ENCODE data around the gene ESPL1.

Gene ESPL1

GRCh38 chr12:53220694-53221202 is 47.4 kb upstream of the ESPL1 start:
- TF ChIP-seq TAF1 (IDR thresholded peaks at IDR 0.05; ENCODE audit: borderline replicate concordance, insufficient read depth, low read length): peak; percentile 14; the same call in 1 of the 2 replicates
- TF ChIP-seq, protein P1, sequence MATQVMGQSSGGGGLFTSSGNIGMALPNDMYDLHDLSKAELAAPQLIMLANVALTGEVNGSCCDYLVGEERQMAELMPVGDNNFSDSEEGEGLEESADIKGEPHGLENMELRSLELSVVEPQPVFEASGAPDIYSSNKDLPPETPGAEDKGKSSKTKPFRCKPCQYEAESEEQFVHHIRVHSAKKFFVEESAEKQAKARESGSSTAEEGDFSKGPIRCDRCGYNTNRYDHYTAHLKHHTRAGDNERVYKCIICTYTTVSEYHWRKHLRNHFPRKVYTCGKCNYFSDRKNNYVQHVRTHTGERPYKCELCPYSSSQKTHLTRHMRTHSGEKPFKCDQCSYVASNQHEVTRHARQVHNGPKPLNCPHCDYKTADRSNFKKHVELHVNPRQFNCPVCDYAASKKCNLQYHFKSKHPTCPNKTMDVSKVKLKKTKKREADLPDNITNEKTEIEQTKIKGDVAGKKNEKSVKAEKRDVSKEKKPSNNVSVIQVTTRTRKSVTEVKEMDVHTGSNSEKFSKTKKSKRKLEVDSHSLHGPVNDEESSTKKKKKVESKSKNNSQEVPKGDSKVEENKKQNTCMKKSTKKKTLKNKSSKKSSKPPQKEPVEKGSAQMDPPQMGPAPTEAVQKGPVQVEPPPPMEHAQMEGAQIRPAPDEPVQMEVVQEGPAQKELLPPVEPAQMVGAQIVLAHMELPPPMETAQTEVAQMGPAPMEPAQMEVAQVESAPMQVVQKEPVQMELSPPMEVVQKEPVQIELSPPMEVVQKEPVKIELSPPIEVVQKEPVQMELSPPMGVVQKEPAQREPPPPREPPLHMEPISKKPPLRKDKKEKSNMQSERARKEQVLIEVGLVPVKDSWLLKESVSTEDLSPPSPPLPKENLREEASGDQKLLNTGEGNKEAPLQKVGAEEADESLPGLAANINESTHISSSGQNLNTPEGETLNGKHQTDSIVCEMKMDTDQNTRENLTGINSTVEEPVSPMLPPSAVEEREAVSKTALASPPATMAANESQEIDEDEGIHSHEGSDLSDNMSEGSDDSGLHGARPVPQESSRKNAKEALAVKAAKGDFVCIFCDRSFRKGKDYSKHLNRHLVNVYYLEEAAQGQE (IDR thresholded peaks at IDR 0.05; ENCODE audit: insufficient read depth in 1 of 2, low read depth in 2 of 2, low read length in 2 of 2): no peak
- peak; percentile 65; the same call in 1 of the 2 replicates for TF ChIP-seq POLR2AphosphoS5 (IDR thresholded peaks at IDR 0.05; ENCODE audit: low read depth, low read length)
- TF ChIP-seq FOXP2 (optimal IDR thresholded peaks at IDR 0.05; ENCODE audit: borderline replicate concordance, extremely low read depth, extremely low read length, insufficient read depth): peak; percentile 17
- TF ChIP-seq SIN3A (IDR thresholded peaks at IDR 0.05; ENCODE audit: borderline replicate concordance, insufficient read depth, low read length): no peak

DNA sequence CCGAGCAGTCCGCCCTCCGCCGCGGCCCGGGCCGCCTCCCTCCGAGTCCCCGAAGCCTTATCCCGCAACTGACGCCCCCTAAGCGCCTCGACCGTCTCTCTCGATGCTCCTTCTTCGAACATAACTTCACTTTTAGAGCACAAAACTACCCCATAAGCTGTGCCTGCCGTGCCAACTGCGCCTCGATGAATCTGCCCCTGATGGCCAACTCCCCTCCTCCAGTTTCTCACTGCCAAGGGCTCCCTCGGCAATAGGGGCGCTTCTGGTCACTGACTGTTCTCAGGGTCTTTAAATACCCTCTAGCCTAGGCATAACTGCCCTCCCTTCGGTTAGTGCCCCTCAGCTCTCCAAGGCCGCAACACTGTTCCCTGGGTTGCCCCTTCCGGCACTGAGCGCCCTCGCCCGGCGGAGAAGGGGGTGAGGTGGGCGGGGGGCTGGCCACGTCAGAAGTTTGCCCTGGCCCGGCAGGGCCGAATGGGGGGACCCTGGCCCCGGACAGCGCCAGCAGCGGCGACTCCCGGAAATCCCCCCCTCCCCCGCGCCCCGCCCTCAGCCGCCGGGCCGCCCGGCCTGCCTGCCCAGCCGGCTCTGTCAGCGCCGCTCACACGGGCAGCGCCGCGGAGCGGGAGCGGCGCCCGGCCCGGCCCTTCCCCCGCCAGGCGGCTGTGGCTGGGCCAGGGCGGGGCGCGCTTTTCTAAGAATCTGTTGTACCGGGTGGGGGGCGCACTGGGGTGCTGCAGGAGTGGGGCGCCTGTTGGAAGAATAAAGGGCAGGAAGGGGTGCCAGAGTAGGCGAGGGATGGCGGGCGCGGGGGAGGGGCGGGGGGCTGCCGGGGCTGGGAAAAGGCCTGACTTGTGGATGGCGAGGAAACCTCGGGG is 46.7 kb upstream of the ESPL1 start:
- no peak for TF ChIP-seq POLR2AphosphoS5 (IDR thresholded peaks at IDR 0.05; ENCODE audit: low read depth, low read length)
- TF ChIP-seq SIN3A (IDR thresholded peaks at IDR 0.05; ENCODE audit: borderline replicate concordance, insufficient read depth, low read length): no peak
- TF ChIP-seq, protein P1 (IDR thresholded peaks at IDR 0.05; ENCODE audit: insufficient read depth in 1 of 2, low read depth in 2 of 2, low read length in 2 of 2): no peak
- TF ChIP-seq FOXP2 (optimal IDR thresholded peaks at IDR 0.05; ENCODE audit: borderline replicate concordance, extremely low read depth, extremely low read length, insufficient read depth): no peak
- no peak; the same call in 1 of the 2 replicates for TF ChIP-seq TAF1 (IDR thresholded peaks at IDR 0.05; ENCODE audit: borderline replicate concordance, insufficient read depth, low read length)

DNA sequence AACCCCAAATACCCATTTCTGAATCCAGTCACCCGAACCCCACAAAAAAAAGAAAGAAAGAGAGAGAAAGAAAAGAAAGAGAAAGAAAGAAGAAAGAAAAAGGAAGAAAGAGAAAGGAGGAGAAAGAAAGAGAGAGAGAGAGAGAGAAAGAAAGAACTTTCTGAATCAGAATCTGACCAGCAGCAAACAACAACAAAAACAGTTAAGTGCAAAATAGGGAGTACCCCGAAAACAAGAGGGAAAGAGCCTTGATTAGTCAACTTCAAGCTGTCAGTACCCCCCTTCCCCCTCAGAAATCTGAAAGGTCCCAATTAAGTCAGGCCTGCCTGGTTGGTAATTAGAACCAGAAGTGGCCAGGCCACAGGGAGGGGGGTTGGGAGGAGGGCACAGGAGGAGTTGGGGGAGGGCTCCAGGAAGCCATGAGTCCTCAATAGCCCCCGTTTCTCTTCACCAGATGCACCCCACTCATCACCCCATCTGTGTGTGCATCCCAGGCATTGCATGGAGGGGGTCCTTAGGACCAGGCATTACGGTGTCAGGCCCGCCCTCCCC is 45.9 kb upstream of the ESPL1 start:
- TF ChIP-seq POLR2AphosphoS5 (IDR thresholded peaks at IDR 0.05; ENCODE audit: low read depth, low read length) (no peak), SIN3A (IDR thresholded peaks at IDR 0.05; ENCODE audit: borderline replicate concordance, insufficient read depth, low read length) (no peak), TAF1 (IDR thresholded peaks at IDR 0.05; ENCODE audit: borderline replicate concordance, insufficient read depth, low read length) (no peak), FOXP2 (optimal IDR thresholded peaks at IDR 0.05; ENCODE audit: borderline replicate concordance, extremely low read depth, extremely low read length, insufficient read depth) (no peak)
- TF ChIP-seq, protein P1 (IDR thresholded peaks at IDR 0.05; ENCODE audit: insufficient read depth in 1 of 2, low read depth in 2 of 2, low read length in 2 of 2): no peak

- TF ChIP-seq SIN3A (IDR thresholded peaks at IDR 0.05; ENCODE audit: borderline replicate concordance, insufficient read depth, low read length) (no peak), FOXP2 (optimal IDR thresholded peaks at IDR 0.05; ENCODE audit: borderline replicate concordance, extremely low read depth, extremely low read length, insufficient read depth) (no peak), POLR2AphosphoS5 (IDR thresholded peaks at IDR 0.05; ENCODE audit: low read depth, low read length) (no peak), TAF1 (IDR thresholded peaks at IDR 0.05; ENCODE audit: borderline replicate concordance, insufficient read depth, low read length) (no peak)
- TF ChIP-seq, protein P1 (IDR thresholded peaks at IDR 0.05; ENCODE audit: insufficient read depth in 1 of 2, low read depth in 2 of 2, low read length in 2 of 2): no peak
These were observed 45.3 kb upstream of the ESPL1 start for GRCh38 chr12:53222806-53223261.
